HEK293 (cell line): ENCODE results near the gene PLSCR1.

ENCODE experiments used
- CTCF ChIA-PET: fragments of 350-600 bp; formaldehyde crosslinking; extraction: SDS; loops from one replicate; lab custom pipeline; 2021; ENCODE audit warnings: antibody characterized with exemption; lab: Yijun Ruan, JAX
- POLR2A ChIA-PET: fragments of 300-600 bp; formaldehyde crosslinking; extraction: SDS; loops from one replicate; lab custom pipeline; 2020; ENCODE audit warnings: antibody characterized with exemption, inconsistent platforms; lab: Yijun Ruan, JAX
- H3K27ac ChIP-seq: fragments of 200-500 bp; sonication (Bioruptor generic); 2 replicates; pipeline ENCODE4 v1.5.1; 2014; ENCODE audit warnings: low read depth, low read length, control low read depth, inconsistent platforms; ENCODE audit errors: extremely low read depth
- H3K36me3 ChIP-seq, 2 experiments: fragments of 200-500 bp in 1 of 2; sonication (Bioruptor generic) in 1 of 2; 1 replicate in 1 of 2; 2 replicates in 1 of 2; pipeline ENCODE4 v1.5.1; 2014 to 2017; ENCODE audit warnings: inconsistent platforms in 2 of 2, low read length in 2 of 2; ENCODE audit not compliant: control insufficient read depth in 2 of 2, insufficient read depth in 1 of 2
- H3K4me1 ChIP-seq: fragments of 200-500 bp; sonication (Bioruptor generic); 2 replicates; pipeline ENCODE4 v1.5.1; 2014; ENCODE audit warnings: mild to moderate bottlenecking, low read length, inconsistent platforms; ENCODE audit not compliant: control insufficient read depth, insufficient read depth
- H3K4me3 ChIP-seq: 2 replicates; pipeline ENCODE4 v1.5.1; 2011; ENCODE audit warnings: low read depth, mild to moderate bottlenecking, control low read depth, low read length, moderate library complexity
- H3K9me3 ChIP-seq: fragments of 200-500 bp; sonication (Bioruptor generic); 2 replicates; pipeline ENCODE4 v1.5.1; 2014; ENCODE audit warnings: low read depth, low read length, inconsistent platforms; ENCODE audit not compliant: control insufficient read depth, insufficient read depth
- PRDM2 ChIP-seq: fragments of 450-650 bp; formaldehyde crosslinking; IDR thresholded peaks from 2 replicates; pipeline ENCODE4 v1.5.1; 2016; ENCODE audit warnings: missing biosample characterization, missing genetic modification characterization, borderline replicate concordance
- SCRT1 ChIP-seq: fragments of 450-650 bp; formaldehyde crosslinking; IDR thresholded peaks from 2 replicates; pipeline ENCODE4 v1.5.1; 2016; ENCODE audit warnings: missing biosample characterization, missing genetic modification characterization, borderline replicate concordance
- ZFHX2 ChIP-seq: fragments of 450-650 bp; formaldehyde crosslinking; conservative IDR thresholded peaks from 2 replicates; pipeline ENCODE4 v1.5.1; 2016; ENCODE audit warnings: missing biosample characterization, missing genetic modification characterization
- ZNF148 ChIP-seq: fragments of 450-650 bp; formaldehyde crosslinking; IDR thresholded peaks from 2 replicates; pipeline ENCODE4 v1.5.0; 2017; ENCODE audit warnings: missing biosample characterization, missing genetic modification characterization, borderline replicate concordance
- ZNF19 ChIP-seq: fragments of 450-650 bp; formaldehyde crosslinking; IDR thresholded peaks from 2 replicates; pipeline ENCODE4; 2016; ENCODE audit warnings: missing biosample characterization, missing genetic modification characterization, low read depth
- ZNF239 ChIP-seq: fragments of 450-650 bp; formaldehyde crosslinking; IDR thresholded peaks from 2 replicates; pipeline ENCODE4 v1.5.1; 2016; ENCODE audit warnings: missing biosample characterization, missing genetic modification characterization
- ZNF555 ChIP-seq: fragments of 450-650 bp; formaldehyde crosslinking; conservative IDR thresholded peaks from 2 replicates; pipeline ENCODE4 v1.5.1; 2017; ENCODE audit warnings: missing biosample characterization, mild to moderate bottlenecking, missing genetic modification characterization, inconsistent platforms
- ZNF664 ChIP-seq: fragments of 450-650 bp; formaldehyde crosslinking; IDR thresholded peaks from 2 replicates; pipeline ENCODE4 v1.5.1; 2016; ENCODE audit warnings: missing biosample characterization, missing genetic modification characterization
- ZNF785 ChIP-seq: fragments of 450-650 bp; formaldehyde crosslinking; IDR thresholded peaks from 2 replicates; pipeline ENCODE4 v1.5.1; 2016; ENCODE audit warnings: missing biosample characterization, missing genetic modification characterization
- ZNF791 ChIP-seq: fragments of 450-650 bp; formaldehyde crosslinking; IDR thresholded peaks from 2 replicates; pipeline ENCODE4 v1.5.1; 2016; ENCODE audit warnings: missing biosample characterization, missing genetic modification characterization
- ZNF792 ChIP-seq: fragments of 450-650 bp; formaldehyde crosslinking; IDR thresholded peaks from 2 replicates; pipeline ENCODE4 v1.5.1; 2016; ENCODE audit warnings: missing biosample characterization, missing genetic modification characterization
- ZSCAN30 ChIP-seq: fragments of 450-650 bp; IDR thresholded peaks from 2 replicates; pipeline ENCODE4 v1.5.1; 2018; ENCODE audit warnings: missing biosample characterization, mild to moderate bottlenecking, missing genetic modification characterization, moderate library complexity
- TF ChIP-seq, protein P1 (sequence below): fragments of 450-650 bp; formaldehyde crosslinking; IDR thresholded peaks from 2 replicates; pipeline ENCODE4 v1.5.1; 2016; ENCODE audit warnings: missing biosample characterization, missing genetic modification characterization
- TF ChIP-seq, protein P2 (sequence below): fragments of 450-650 bp; formaldehyde crosslinking; IDR thresholded peaks from 2 replicates; pipeline ENCODE4 v1.5.1; 2016; ENCODE audit warnings: missing biosample characterization, missing genetic modification characterization
- TF ChIP-seq, protein P3 (sequence below): fragments of 450-650 bp; formaldehyde crosslinking; conservative IDR thresholded peaks from 2 replicates; pipeline ENCODE4 v1.5.1; 2016; ENCODE audit warnings: low read depth, missing biosample characterization, missing genetic modification characterization

The PLSCR1 gene

GRCh38 chr3:146569314-146569713 lies 24.9 kb upstream of the PLSCR1 start (continued):
- TF ChIP-seq, protein P1, sequence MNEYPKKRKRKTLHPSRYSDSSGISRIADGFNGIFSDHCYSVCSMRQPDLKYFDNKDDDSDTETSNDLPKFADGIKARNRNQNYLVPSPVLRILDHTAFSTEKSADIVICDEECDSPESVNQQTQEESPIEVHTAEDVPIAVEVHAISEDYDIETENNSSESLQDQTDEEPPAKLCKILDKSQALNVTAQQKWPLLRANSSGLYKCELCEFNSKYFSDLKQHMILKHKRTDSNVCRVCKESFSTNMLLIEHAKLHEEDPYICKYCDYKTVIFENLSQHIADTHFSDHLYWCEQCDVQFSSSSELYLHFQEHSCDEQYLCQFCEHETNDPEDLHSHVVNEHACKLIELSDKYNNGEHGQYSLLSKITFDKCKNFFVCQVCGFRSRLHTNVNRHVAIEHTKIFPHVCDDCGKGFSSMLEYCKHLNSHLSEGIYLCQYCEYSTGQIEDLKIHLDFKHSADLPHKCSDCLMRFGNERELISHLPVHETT (tag by site-specific recombination) = no peak
- no peak for TF ChIP-seq ZNF148 (tag by site-specific recombination)

- Histone ChIP-seq H3K4me3 (no peak overlapping the region), H3K27ac (no peak overlapping the region), H3K9me3 (no peaks in the 10 kb centered on the region), H3K4me1 (no peaks in the 10 kb centered on the region), H3K36me3 (no peaks in the 10 kb centered on the region)
- TF ChIP-seq, protein P2, sequence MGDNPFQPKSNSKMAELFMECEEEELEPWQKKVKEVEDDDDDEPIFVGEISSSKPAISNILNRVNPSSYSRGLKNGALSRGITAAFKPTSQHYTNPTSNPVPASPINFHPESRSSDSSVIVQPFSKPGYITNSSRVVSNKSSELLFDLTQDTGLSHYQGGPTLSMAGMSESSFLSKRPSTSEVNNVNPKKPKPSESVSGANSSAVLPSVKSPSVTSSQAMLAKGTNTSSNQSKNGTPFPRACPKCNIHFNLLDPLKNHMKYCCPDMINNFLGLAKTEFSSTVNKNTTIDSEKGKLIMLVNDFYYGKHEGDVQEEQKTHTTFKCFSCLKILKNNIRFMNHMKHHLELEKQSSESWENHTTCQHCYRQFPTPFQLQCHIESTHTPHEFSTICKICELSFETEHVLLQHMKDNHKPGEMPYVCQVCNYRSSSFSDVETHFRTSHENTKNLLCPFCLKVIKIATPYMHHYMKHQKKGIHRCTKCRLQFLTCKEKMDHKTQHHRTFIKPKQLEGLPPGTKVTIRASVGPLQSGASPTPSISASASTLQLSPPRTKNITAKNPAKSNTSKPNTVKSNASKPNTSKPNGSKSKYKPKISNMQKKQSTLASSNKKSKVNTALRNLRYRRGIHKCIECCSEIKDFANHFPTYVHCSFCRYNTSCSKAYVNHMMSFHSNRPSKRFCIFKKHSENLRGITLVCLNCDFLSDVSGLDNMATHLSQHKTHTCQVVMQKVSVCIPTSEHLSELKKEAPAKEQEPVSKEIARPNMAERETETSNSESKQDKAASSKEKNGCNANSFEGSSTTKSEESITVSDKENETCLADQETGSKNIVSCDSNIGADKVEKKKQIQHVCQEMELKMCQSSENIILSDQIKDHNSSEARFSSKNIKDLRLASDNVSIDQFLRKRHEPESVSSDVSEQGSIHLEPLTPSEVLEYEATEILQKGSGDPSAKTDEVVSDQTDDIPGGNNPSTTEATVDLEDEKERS (tag by site-specific recombination) = no peak
- TF ChIP-seq, protein P3, sequence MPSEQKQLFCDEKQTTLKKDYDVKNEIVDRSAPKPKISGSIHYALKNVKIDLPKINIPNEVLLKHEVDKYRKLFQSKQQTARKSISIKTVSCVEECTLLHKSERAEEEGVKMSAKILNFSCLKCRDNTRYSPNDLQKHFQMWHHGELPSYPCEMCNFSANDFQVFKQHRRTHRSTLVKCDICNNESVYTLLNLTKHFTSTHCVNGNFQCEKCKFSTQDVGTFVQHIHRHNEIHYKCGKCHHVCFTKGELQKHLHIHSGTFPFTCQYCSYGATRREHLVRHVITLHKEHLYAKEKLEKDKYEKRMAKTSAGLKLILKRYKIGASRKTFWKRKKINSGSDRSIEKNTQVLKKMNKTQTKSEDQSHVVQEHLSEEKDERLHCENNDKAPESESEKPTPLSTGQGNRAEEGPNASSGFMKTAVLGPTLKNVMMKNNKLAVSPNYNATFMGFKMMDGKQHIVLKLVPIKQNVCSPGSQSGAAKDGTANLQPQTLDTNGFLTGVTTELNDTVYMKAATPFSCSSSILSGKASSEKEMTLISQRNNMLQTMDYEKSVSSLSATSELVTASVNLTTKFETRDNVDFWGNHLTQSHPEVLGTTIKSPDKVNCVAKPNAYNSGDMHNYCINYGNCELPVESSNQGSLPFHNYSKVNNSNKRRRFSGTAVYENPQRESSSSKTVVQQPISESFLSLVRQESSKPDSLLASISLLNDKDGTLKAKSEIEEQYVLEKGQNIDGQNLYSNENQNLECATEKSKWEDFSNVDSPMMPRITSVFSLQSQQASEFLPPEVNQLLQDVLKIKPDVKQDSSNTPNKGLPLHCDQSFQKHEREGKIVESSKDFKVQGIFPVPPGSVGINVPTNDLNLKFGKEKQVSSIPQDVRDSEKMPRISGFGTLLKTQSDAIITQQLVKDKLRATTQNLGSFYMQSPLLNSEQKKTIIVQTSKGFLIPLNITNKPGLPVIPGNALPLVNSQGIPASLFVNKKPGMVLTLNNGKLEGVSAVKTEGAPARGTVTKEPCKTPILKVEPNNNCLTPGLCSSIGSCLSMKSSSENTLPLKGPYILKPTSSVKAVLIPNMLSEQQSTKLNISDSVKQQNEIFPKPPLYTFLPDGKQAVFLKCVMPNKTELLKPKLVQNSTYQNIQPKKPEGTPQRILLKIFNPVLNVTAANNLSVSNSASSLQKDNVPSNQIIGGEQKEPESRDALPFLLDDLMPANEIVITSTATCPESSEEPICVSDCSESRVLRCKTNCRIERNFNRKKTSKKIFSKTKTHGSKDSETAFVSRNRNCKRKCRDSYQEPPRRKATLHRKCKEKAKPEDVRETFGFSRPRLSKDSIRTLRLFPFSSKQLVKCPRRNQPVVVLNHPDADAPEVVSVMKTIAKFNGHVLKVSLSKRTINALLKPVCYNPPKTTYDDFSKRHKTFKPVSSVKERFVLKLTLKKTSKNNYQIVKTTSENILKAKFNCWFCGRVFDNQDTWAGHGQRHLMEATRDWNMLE (tag by site-specific recombination) = no peak
- TF ChIP-seq ZNF785 (tag by site-specific recombination) = no peak
- no peak for TF ChIP-seq ZNF664
- TF ChIP-seq ZNF791 (tag by site-specific recombination) = no peak
- no peak for TF ChIP-seq ZFHX2 (tag by site-specific recombination)
- no peak for TF ChIP-seq ZNF19 (tag by site-specific recombination)
- CTCF ChIA-PET = no interaction called here
- POLR2A ChIA-PET = no interaction called here
Observed at GRCh38 chr3:146566138-146566537, 21.7 kb upstream of the PLSCR1 start.

GRCh38 chr3:146561879-146562278 lies 17.5 kb upstream of the PLSCR1 start:
- Histone ChIP-seq H3K9me3 (no peaks in the 10 kb centered on the region), H3K27ac (no peak overlapping the region), H3K4me3 (no peak overlapping the region), H3K4me1 (no peaks in the 10 kb centered on the region), H3K36me3 (no peaks in the 10 kb centered on the region)
- ChIA-PET CTCF (no interaction called here), POLR2A (no interaction called here)
- TF ChIP-seq ZNF792 = no peak
- TF ChIP-seq PRDM2 (tag by site-specific recombination) = no peak
- no peak for TF ChIP-seq SCRT1 (tag by site-specific recombination)
- TF ChIP-seq ZNF239 (tag by site-specific recombination) = no peak
- TF ChIP-seq ZSCAN30 (tag by site-specific recombination) = no peak
- TF ChIP-seq ZNF555 (tag by site-specific recombination) = no peak
